Hematopoietic multipotent progenitor cell treated with erythropoietin and hydrocortisone succinate and interleukin-3 and kit ligand, for 17 days (in vitro differentiated cells): ENCODE measurements around the gene MRPS34.
A peak's percentile ranks its signal among the peaks of the same experiment; 100 is the strongest.

Experiments
- DNase-seq: peaks from one replicate; pipeline ENCODE4 v3.0.0-alpha.2; 2015; ENCODE audit warnings: low spot score

MRPS34 gene

DNA sequence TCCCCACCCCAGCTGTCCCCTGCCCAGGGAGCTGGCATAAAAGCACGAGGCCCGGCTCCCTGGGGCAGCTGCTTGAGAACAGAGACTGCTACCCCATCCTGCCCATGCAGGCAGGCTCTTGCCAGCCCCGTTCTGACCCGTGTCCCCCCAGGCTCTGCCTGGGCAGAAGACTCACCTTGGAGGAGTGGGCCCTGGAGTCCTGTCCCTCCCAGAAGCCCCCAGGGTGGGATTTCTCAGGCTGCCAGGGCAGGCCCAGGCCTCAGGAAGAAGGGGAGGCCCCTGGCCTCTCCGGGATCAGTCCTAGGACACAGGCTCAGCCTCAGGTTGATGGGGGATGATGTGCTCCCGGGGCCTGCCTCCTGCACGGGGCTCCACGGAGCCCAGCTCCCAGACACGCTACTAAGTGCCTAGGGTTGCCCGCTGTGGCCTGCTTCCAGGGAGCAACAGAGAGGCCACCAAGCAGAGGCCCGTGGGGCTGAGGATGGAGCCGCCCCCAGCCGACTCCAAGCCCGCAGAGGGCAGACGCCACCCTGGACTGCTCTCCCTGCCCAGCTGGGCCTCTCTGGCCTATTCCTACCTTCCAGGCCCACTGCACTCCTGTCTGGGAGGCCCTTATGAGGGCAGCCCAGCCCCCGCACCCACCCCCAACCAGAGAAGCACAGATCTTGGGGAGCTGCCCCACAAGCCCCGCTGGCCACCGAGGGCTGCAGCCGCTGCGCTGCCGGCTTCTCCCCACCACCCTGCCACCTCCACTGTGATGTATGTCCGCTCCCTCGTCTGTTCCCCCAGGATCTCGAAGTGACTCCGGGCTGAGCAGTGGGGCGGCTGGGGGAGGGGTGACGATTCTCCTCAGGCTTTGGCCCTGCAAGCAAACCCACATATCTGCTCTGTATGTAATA lies 3.3 kb downstream of the MRPS34 start:
- no peak for DNase-seq

DNA sequence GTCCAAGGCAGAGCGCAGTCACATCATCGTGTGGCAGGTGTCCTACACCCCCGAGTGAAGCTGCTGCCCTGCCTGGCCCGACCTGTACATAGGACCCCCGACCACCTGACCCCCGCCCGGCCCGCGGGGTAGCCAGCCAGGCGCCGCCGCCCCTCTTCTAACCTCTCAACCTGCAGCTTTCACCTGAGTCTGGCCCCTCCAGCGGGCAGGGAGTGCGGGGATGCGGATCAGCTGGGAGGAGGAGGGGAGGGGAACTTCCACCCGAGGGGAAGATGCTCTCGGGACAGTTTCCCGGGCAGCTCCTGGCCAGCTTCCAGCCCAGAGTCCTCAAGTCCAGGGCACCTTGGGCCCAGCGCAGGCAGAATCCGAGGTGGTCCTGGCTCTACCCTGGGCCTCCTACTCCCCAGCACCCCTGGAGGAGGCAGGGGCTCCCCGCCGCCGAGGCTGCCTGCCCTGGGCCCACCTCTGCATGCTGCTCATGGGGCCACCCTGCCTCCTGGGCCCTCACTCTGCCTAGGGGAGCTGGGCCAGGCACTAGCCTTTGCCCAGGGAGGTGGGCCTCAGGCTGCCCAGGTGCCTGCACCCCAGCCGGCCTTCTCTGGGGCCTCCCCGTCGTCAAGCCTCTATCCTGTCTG lies 4.0 kb downstream of the MRPS34 start:
- no peak for DNase-seq

DNA sequence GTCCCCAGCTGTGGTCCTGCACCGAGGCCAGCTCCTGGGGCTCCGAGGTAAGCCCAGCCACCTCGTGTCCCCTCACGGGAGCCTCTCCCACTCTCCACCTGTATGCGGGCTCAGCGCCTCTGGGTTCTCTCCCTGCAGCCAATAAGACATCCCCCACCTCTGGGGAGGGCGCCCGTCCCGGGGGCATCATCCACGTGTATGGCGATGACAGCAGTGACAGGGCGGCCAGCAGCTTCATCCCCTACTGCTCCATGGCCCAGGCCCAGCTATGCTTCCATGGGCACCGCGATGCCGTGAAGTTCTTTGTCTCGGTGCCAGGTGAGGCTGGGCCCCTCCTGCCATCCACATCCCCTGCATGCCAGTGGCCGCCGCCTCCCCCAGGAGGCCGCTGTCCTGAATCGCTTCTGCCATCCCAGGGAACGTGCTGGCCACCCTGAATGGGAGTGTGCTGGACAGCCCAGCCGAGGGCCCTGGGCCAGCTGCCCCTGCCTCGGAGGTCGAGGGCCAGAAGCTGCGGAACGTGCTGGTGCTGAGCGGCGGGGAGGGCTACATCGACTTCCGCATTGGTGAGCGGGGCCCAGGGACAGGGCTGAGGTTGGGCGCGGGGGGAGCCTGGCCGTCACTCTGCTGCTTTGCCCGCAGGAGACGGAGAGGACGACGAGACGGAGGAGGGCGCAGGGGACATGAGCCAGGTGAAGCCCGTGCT lies 4.7 kb downstream of the MRPS34 start:
- DNase-seq: no peak

DNA sequence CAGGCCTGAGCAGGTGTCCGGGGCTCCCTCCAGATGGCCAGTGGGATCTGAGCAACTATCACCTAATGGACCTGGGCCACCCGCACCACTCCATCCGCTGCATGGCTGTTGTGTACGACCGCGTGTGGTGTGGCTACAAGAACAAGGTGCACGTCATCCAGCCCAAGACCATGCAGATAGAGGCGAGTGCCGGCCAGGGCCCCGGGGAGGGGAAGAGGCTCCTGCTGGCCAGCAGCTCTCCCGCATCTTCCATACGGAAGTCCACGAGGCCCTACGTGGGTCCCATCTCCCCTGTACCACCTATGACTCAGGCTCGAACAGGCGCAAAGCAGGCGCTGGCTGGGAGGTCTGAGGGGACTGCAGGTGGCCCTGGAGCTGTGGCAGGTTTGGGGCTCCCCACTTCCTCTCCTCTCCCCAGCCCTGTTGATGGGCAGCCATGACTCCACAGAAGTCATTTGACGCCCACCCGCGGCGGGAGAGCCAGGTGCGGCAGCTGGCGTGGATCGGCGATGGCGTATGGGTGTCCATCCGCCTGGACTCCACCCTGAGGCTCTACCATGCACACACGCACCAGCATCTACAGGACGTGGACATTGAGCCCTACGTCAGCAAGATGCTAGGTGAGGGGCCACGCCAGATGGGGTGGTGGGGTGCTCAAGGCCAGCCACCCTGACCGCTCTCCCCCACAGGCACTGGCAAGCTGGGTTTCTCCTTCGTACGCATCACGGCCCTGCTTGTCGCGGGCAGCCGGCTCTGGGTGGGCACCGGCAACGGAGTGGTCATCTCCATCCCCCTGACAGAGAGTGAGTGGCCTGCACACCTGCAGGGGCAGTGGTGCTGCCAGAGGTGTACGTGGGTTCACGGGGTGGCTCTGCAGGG lies 5.6 kb downstream of the MRPS34 start:
- no peak for DNase-seq

- DNase-seq: no peak
These were observed 6.2 kb downstream of the MRPS34 start for GRCh38 chr16:1766701-1767100.

DNA sequence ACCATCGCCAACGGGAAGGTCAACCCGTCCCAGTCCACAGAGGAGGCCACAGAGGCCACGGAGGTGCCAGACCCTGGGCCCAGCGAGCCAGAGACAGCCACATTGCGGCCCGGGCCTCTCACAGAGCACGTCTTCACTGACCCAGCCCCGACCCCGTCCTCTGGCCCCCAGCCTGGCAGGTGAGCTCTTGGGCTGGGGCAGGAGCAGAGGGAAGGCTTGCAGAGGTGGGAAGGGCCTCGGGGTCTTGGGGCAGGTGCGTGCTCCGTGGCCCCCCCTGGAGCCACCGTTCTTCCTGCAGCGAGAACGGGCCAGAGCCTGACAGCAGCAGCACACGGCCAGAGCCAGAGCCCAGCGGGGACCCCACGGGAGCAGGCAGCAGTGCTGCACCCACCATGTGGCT lies 6.7 kb downstream of the MRPS34 start:
- DNase-seq: no peak

- DNase-seq: no peak
These were observed 7.1 kb downstream of the MRPS34 start for GRCh38 chr16:1765826-1766225.

- no peak for DNase-seq
These were observed 8.0 kb downstream of the MRPS34 start for GRCh38 chr16:1764971-1765370.

DNA sequence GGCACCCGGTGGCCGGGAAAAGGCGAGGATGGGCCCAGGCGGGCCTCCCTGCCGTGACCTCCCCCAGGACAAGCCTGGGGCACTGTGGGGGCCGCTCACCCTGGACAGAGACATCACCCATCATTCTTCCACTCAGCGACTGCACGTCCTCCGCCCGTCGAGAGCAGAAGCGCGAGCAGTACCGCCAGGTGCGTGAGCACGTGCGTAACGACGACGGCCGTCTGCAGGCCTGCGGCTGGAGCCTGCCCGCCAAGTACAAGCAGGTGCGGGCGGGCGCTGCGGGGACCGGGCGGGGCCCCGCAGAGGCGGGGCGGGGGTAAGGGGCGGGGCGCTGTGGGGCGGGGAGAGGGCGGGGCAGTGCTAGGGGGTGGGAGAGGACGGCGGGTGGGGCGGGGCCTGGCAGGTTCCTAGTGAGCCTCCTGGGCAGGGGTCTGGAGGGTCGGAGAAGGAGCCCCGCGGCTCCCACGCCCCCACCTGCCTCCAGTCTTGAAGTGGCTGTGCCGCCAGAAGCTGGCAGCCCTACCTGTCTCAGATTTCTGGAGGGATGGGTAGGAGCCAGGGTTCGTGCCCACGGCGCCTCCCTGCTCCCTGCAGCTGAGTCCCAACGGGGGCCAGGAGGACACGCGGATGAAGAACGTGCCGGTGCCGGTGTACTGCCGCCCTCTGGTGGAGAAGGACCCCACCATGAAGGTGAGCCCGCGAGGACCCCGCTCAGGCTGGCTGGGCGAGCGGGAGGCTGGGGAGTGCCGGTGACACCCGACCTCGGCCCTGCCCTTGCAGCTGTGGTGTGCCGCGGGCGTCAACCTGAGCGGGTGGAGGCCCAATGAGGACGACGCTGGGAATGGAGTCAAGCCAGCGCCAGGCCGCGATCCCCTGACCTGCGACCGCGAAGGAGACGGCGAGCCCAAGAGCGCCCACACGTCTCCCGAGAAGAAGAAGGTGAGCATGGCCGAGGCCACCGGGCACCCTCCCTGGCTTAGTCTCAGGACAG lies 9.1 kb downstream of the MRPS34 start:
- no peak for DNase-seq

DNA sequence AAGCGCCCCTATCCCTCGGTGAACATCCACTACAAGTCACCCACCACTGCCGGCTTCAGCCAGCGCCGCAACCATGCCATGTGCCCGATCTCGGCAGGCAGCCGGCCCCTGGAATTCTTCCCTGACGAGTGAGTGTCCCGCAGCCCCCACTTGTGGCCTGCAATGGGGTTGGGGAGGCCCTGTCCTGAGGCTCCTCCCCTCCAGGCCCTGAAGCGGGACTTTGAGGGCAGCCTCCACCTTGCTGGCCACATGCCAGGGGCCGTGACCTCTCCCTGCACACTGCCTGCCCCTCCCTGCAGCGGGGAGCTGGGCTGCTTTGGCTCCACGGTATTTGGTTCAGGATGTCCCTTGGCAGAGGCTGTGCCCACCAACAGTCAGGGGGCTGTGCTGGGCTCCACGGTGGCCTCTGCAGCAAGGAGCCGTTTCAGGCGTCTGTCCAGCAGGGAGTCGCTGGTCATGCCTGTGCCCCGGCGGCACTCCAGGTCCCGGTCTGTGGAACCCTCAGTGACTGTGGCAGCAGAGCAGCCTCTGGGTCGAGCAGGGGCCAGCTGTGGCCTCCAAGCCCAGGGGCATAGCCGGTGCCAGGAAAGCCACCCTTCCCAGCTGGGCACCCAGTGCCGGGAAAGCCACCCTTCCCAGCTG lies 9.9 kb downstream of the MRPS34 start:
- DNase-seq: peak; percentile 14

DNA sequence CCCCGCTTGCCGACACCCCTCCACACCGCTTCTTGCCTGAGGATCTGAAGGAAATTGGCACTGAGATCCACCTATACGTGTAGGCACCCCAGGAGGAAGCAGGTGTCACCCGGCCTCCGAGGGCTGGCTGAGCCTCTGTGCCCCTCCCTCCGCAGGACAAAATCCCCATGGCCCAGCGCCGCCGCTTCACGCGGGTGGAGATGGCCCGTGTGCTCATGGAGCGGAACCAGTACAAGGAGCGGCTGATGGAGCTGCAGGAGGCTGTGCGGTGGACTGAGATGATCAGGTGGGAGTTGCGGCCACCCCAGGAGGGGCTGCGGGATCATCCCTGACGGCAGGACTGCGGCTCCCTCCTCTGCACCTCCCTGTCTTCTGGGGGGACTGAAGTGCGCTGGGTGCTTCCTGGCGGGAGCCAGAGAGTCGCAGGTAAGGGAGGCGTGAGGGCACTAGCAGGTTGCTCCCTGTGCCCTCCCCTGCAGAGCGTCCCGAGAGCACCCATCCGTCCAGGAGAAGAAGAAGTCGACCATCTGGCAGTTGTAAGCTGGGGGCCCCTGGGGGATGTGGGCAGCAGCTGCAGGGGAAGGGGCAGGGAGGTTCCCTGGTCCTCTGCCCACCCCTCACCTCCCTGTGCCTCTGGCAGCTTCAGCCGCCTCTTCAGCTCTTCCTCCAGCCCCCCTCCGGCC lies 10.6 kb downstream of the MRPS34 start:
- no peak for DNase-seq

GRCh38 chr16:1761751-1762150 lies 11.2 kb downstream of the MRPS34 start:
- no peak for DNase-seq

DNA sequence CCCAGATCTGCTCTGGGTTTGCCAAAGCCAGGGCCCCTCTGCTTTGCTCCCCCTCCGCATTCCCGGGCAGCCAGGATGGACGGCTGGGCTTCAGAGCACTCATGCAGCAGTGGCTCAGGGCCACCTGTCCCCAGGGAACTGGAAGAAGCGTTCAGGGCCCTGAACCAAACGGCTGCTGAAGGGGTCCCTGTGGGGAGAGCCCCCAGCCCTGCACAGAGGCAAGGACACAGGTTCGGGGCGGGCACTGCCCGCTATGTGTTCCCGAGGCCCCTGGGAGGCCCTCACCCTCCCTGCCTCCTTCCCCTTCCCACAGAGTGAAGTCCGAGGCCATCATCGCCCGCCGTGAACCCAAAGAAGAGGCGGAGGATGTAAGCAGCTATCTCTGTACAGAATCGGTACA lies 12.0 kb downstream of the MRPS34 start:
- no peak for DNase-seq

DNA sequence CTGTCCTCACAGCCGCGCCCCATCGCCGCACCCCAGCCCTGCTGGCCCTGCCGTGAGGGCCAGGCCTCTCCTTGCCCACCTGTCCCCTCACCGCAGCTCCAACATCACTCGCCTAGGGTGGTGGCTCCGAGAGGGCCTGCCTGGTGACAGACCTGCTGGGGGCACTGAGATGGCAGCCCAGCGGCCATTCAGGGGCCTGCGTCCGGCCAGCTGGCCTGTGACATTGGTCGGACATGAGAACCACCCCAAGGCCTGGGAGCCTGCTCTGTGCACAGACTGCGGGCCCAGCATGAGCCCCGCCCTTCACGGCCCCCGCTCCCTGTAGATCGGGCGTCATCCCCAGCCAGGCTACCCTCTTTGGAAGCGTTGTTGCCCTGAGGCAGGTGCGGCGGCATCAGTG lies 13.4 kb downstream of the MRPS34 start:
- no peak for DNase-seq

GRCh38 chr16:1758923-1759322 lies 14.0 kb downstream of the MRPS34 start:
- no peak for DNase-seq

GRCh38 chr16:1757714-1758461 lies 15.0 kb downstream of the MRPS34 start:
- DNase-seq: no peak

- DNase-seq: no peak
These were observed 18.7 kb downstream of the MRPS34 start for GRCh38 chr16:1754204-1754603.

DNA sequence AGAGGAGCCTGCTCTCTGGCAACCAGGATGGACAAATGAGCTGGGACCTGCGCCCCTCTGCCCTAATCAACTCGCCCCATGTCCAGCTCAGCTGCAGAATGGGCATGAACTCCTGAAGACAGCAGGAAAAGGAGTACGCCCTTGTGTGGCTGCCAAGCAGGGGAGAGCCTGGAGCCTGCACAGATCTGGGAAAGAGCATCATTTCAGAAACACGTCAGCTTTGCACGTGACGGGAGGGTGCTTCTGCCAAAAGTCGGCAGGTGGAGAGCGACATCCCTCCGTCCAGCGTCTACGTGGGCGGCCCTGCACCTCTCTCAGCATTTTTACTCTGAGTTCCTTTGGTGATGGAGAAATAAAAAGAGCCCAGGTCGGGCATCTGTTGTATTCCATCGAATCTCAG lies 20.1 kb downstream of the MRPS34 start:
- no peak for DNase-seq

GRCh38 chr16:1751946-1752345 lies 21.0 kb downstream of the MRPS34 start:
- DNase-seq: no peak
